Right kidney (tissue), 1 donor: ENCODE data around the gene COPB1.

ENCODE experiments used
- DNase-seq: peaks from one replicate; pipeline ENCODE4 v3.0.0-alpha.2; 2016

COPB1 gene

GRCh38 chr11:14435717-14436512 is 63.7 kb downstream of the COPB1 start:
- no peak for DNase-seq

- DNase-seq = no peak
Observed at GRCh38 chr11:14425621-14426020, 74.0 kb downstream of the COPB1 start.

GRCh38 chr11:14424096-14424495 is 75.5 kb downstream of the COPB1 start:
- DNase-seq = no peak

- DNase-seq = no peak
Observed at GRCh38 chr11:14423633-14424032, 76.0 kb downstream of the COPB1 start.

- DNase-seq = no peak
Observed at GRCh38 chr11:14422814-14423182, 76.8 kb downstream of the COPB1 start.

GRCh38 chr11:14422052-14422813 is 77.4 kb downstream of the COPB1 start:
- peak; percentile 49 for DNase-seq

- DNase-seq = no peak
Observed at GRCh38 chr11:14420223-14420622, 79.4 kb downstream of the COPB1 start.

GRCh38 chr11:14418801-14419417 is 80.7 kb downstream of the COPB1 start:
- no peak for DNase-seq

GRCh38 chr11:14417617-14418374 is 81.8 kb downstream of the COPB1 start:
- DNase-seq = no peak

- no peak for DNase-seq
Observed at GRCh38 chr11:14417186-14417585, 82.4 kb downstream of the COPB1 start.

- no peak for DNase-seq
Observed at GRCh38 chr11:14414470-14415461, 84.8 kb downstream of the COPB1 start.

GRCh38 chr11:14413307-14414069 is 86.1 kb downstream of the COPB1 start:
- DNase-seq = no peak

GRCh38 chr11:14411818-14412217 is 87.8 kb downstream of the COPB1 start:
- DNase-seq = no peak

GRCh38 chr11:14409891-14410290 is 89.7 kb downstream of the COPB1 start:
- DNase-seq = no peak

- DNase-seq = no peak
Observed at GRCh38 chr11:14408612-14409011, 91.0 kb downstream of the COPB1 start.
